CD14-positive monocyte (primary cell): ENCODE measurements around the gene HTRA2. TPM values are rescaled to one million over a fixed set of nuclear protein-coding genes. Genes with fewer than 3 reads are reported as not detected.

Source experiments
- DNase-seq, 3 donors: peaks; one replicate each; pipeline ENCODE4 v3.0.0-alpha.2; 2011 to 2022
- H2AFZ ChIP-seq: 2 replicates; pipeline ENCODE4 v1.6.0; 2012; ENCODE audit warnings: mild to moderate bottlenecking, low read depth, low read length, inconsistent platforms; ENCODE audit not compliant: insufficient read depth, poor library complexity, severe bottlenecking
- H3K27ac ChIP-seq, 2 donors: 1 replicate in 1 of 2; 2 replicates in 1 of 2; pipeline ENCODE4 v1.5.1; 2012 to 2013; ENCODE audit warnings: low read length in 2 of 2, control low read depth in 1 of 2, inconsistent platforms in 1 of 2, low read depth in 1 of 2, mild to moderate bottlenecking in 1 of 2
- H3K27me3 ChIP-seq, 2 donors: one replicate each; pipeline versions ENCODE4 v1.6.0 to v1.6.1; 2011 to 2013; ENCODE audit warnings: low read length in 2 of 2; ENCODE audit not compliant: control insufficient read depth in 2 of 2, insufficient read depth in 2 of 2
- H3K36me3 ChIP-seq, 2 donors: replicated peaks in 1 of 2; 1 replicate in 1 of 2; 2 replicates in 1 of 2; pipeline versions ENCODE4 v1.5.1 to v1.6.1; 2012 to 2013; ENCODE audit warnings: low read length in 2 of 2, control low read depth in 1 of 2, inconsistent platforms in 1 of 2, mild to moderate bottlenecking in 1 of 2; ENCODE audit not compliant: insufficient read depth in 2 of 2, control insufficient read depth in 1 of 2
- H3K4me1 ChIP-seq, 2 donors: 1 replicate in 1 of 2; 2 replicates in 1 of 2; pipeline versions ENCODE4 v1.5.1 to v1.6.1; 2012 to 2013; ENCODE audit warnings: low read length in 2 of 2, control low read depth in 1 of 2, inconsistent platforms in 1 of 2, mild to moderate bottlenecking in 1 of 2, moderate library complexity in 1 of 2; ENCODE audit not compliant: insufficient read depth in 2 of 2, control insufficient read depth in 1 of 2
- H3K4me2 ChIP-seq: replicated peaks from 2 replicates; pipeline ENCODE3; 2012; ENCODE audit warnings: low read length, moderate library complexity, mild to moderate bottlenecking; ENCODE audit not compliant: poor library complexity, severe bottlenecking; ENCODE audit errors: extremely low read depth
- H3K4me3 ChIP-seq, 3 experiments: fragments of 200-600 bp in 1 of 3; sonication (generic) in 1 of 3; replicated peaks in 1 of 3; 1 replicate in 2 of 3; 2 replicates in 1 of 3; pipeline ENCODE4 v1.5.1; 2011 to 2013; ENCODE audit warnings: low read length in 3 of 3, mild to moderate bottlenecking in 3 of 3, control low read depth in 2 of 3, low read depth in 2 of 3, inconsistent platforms in 1 of 3, moderate library complexity in 1 of 3
- H3K79me2 ChIP-seq: 2 replicates; pipeline ENCODE4 v1.6.0; 2012; ENCODE audit warnings: mild to moderate bottlenecking, control low read depth, inconsistent platforms, low read length, moderate library complexity; ENCODE audit not compliant: insufficient read depth
- H3K9ac ChIP-seq: 2 replicates; pipeline ENCODE4 v1.6.0; 2017; ENCODE audit warnings: low read length, mild to moderate bottlenecking; ENCODE audit not compliant: insufficient read depth, poor library complexity, severe bottlenecking
- H3K9me3 ChIP-seq, 2 donors: replicated peaks in 1 of 2; 1 replicate in 1 of 2; 2 replicates in 1 of 2; pipeline versions ENCODE4 v1.5.1 to v1.6.1; 2012 to 2013; ENCODE audit warnings: low read length in 2 of 2, control low read depth in 1 of 2; ENCODE audit not compliant: control insufficient read depth in 1 of 2, insufficient read depth in 1 of 2
- H4K20me1 ChIP-seq: 2 replicates; pipeline ENCODE4 v1.6.0; 2012; ENCODE audit warnings: mild to moderate bottlenecking, low read length, control low read depth, moderate library complexity; ENCODE audit not compliant: insufficient read depth
- H3K27ac Mint-ChIP-seq, 7 donors: one replicate each; pipeline ENCODE4 v1.8.0; 2020; ENCODE audit warnings: mild to moderate bottlenecking in 7 of 7, mixed read lengths in 7 of 7, moderate library complexity in 6 of 7, inconsistent platforms in 2 of 7
- H3K27me3 Mint-ChIP-seq, 3 donors: one replicate each; pipeline ENCODE4 v1.8.0; 2021 to 2022; ENCODE audit warnings: low read depth in 3 of 3, mild to moderate bottlenecking in 3 of 3, mixed read lengths in 3 of 3, moderate library complexity in 3 of 3, inconsistent platforms in 1 of 3
- H3K36me3 Mint-ChIP-seq, 2 donors: one replicate each; pipeline ENCODE4 v1.8.0; 2020; ENCODE audit warnings: mixed read lengths in 2 of 2, inconsistent platforms in 1 of 2, mild to moderate bottlenecking in 1 of 2
- H3K4me1 Mint-ChIP-seq: one replicate; pipeline ENCODE4 v1.8.0; 2020; ENCODE audit warnings: mild to moderate bottlenecking, mixed read lengths
- H3K4me3 Mint-ChIP-seq, 2 donors: one replicate each; pipeline ENCODE4 v1.8.0; 2020; ENCODE audit warnings: mild to moderate bottlenecking in 2 of 2, mixed read lengths in 2 of 2, moderate library complexity in 1 of 2
- H3K9me3 Mint-ChIP-seq, 7 donors: one replicate each; pipeline ENCODE4 v1.8.0; 2020 to 2022; ENCODE audit warnings: mixed read lengths in 7 of 7, mild to moderate bottlenecking in 6 of 7, moderate library complexity in 6 of 7, inconsistent platforms in 2 of 7
- WGBS: methylation state at CpG from one replicate; pipeline ENCODE4 v1.1.5; 2013; ENCODE audit warnings: missing lambda C conversion rate; ENCODE audit not compliant: insufficient coverage; 5-methylcytosine and 5-hydroxymethylcytosine counted together
- intact Hi-C, 2 donors: fragments of 100-400 bp; cut with micrococcal nuclease; formaldehyde crosslinking; loops; one replicate each; pipeline versions ENCODE4 v1.15.0 to v1.15.1; 2023
- polyA plus RNA-seq, 3 donors: library from polyadenylated mRNA; depleted of rRNA in 1 of 3; unstranded in 2 of 3; stranded (reverse) in 1 of 3; fragments of 300-500 nt in 2 of 3; fragments of >200 nt in 1 of 3; fragmentation: Illumina TruSeq in 2 of 3; gene quantifications; 1 replicate in 2 of 3; 2 replicates in 1 of 3; pipeline ENCODE4 v1.2.3, GENCODE V29; 2012 to 2021
- TF ChIP-seq, protein P1 (sequence below): fragments of 200-600 bp; IDR thresholded peaks from one replicate; pipeline ENCODE4 v1.8.0; 2022; ENCODE audit warnings: antibody characterized with exemption, mild to moderate bottlenecking

HTRA2 gene
- polyA plus RNA-seq, 3 donors: 11.3 to 20.5 (median 15.0) TPM

DNA sequence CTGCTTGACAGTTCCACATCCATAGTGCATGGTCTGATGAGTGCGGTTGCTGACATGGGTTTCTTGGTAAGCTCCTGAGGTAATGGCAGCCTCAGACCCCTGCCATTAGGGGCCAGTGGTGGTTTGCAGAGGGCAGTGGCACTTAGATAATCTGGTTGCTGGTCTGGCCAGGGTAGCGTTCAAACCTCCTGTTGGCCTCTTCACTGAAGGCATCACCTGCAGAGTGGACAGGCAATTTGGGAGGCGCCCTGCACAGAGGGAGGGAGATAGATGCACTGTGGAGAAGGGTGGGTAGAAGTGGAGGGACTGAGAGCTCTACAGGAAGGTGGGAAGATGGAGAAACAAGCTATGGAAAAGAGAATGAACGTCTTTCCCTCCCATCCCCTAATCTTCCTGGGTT lies 3.7 kb downstream of the HTRA2 start:
- H3K27me3 Mint-ChIP-seq: peaks cover 0 to 4% (median 2%) of the 10 kb centered on the region in 3 donors
- WGBS: 100% methylated on average over 2 of the region's 4 CpGs
- TF ChIP-seq, protein P1, sequence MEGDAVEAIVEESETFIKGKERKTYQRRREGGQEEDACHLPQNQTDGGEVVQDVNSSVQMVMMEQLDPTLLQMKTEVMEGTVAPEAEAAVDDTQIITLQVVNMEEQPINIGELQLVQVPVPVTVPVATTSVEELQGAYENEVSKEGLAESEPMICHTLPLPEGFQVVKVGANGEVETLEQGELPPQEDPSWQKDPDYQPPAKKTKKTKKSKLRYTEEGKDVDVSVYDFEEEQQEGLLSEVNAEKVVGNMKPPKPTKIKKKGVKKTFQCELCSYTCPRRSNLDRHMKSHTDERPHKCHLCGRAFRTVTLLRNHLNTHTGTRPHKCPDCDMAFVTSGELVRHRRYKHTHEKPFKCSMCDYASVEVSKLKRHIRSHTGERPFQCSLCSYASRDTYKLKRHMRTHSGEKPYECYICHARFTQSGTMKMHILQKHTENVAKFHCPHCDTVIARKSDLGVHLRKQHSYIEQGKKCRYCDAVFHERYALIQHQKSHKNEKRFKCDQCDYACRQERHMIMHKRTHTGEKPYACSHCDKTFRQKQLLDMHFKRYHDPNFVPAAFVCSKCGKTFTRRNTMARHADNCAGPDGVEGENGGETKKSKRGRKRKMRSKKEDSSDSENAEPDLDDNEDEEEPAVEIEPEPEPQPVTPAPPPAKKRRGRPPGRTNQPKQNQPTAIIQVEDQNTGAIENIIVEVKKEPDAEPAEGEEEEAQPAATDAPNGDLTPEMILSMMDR: no peak

DNA sequence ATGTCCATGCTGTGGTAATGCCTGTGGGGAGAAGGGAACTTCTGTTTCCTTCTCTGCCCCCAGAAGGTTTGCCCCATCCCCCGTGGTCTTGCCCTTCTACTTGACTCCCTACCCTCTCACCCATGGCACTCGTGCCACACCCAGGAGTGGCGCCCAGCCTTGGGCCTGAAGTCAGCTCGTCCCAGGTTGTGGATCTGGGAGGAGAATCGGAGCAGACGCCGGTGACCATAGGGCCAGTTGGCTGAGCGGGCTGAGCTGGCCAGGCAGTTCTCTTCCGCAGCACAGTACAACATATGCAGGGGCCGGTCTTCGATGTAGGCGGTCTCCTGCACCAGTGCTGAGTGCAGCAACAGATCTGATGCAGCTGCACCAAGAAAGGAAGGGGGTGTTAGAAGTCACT lies 4.7 kb downstream of the HTRA2 start:
- Histone ChIP-seq H3K79me2 (peaks cover 10% of the 10 kb centered on the region), H3K27me3 (no peaks in the 10 kb centered on the region), H3K9ac (no peak overlapping the region), H4K20me1 (no peaks in the 10 kb centered on the region), H3K27ac (no peak overlapping the region), H3K36me3 (peaks cover 6 to 18% of the 10 kb centered on the region in 2 donors), H3K4me1 (peaks cover 18 to 24% of the 10 kb centered on the region in 2 donors), H3K4me3 (no peak overlapping the region), H3K4me2 (no peak overlapping the region), H3K9me3 (no peaks in the 10 kb centered on the region), H2AFZ (no peak overlapping the region)
- TF ChIP-seq, protein P1: no peak
- WGBS: 96% methylated on average over 9 of the region's 12 CpGs
- H3K27me3 Mint-ChIP-seq: peaks cover 4 to 5% (median 4%) of the 10 kb centered on the region in 3 donors
- H3K36me3 Mint-ChIP-seq: peaks cover 19 to 21% of the 10 kb centered on the region in 2 donors
- H3K27ac Mint-ChIP-seq: peak overlapping the region in 1 of 7 donors; percentile 14
- no peak for DNase-seq
- peaks cover 24% of the 10 kb centered on the region for H3K4me1 Mint-ChIP-seq
- H3K9me3 Mint-ChIP-seq: no peaks in the 10 kb centered on the region
- intact Hi-C loops: loop anchor here in 1 of 2 donors (10.0 kb wide), 1 partner anchor 50 kb away; no protein-coding TSS in a partner anchor
- H3K4me3 Mint-ChIP-seq: no peak overlapping the region

More for the DNA sequence above, 3.7 kb downstream of the HTRA2 start:
- H3K79me2 ChIP-seq: peaks cover 19% of the 10 kb centered on the region
- H3K27me3 ChIP-seq: no peaks in the 10 kb centered on the region
- H3K9me3 ChIP-seq: no peaks in the 10 kb centered on the region
- H3K4me3 ChIP-seq: no peak overlapping the region
- H3K36me3 ChIP-seq: peaks cover 6 to 18% of the 10 kb centered on the region in 2 donors
- no peak for DNase-seq
- no peak overlapping the region for H3K27ac Mint-ChIP-seq
- H3K4me1 ChIP-seq: peaks cover 18 to 26% of the 10 kb centered on the region in 2 donors
- H3K9me3 Mint-ChIP-seq: no peaks in the 10 kb centered on the region
- no peak overlapping the region for H2AFZ ChIP-seq
- intact Hi-C loops: loop anchor here in 1 of 2 donors (10.0 kb wide), 1 partner anchor 51 kb away; no protein-coding TSS in a partner anchor
- no peak overlapping the region for H3K27ac ChIP-seq
- no peak overlapping the region for H3K4me2 ChIP-seq
- H4K20me1 ChIP-seq: peaks cover 7% of the 10 kb centered on the region
- H3K4me1 Mint-ChIP-seq: peaks cover 22% of the 10 kb centered on the region
- H3K9ac ChIP-seq: no peak overlapping the region
- H3K36me3 Mint-ChIP-seq: peaks cover 19 to 21% of the 10 kb centered on the region in 2 donors
- no peak overlapping the region for H3K4me3 Mint-ChIP-seq
